HEK293 (cell line): ENCODE measurements around the gene SOX6.

Experiments
- YY1 ChIP-seq: fragments of 450-650 bp; formaldehyde crosslinking; IDR thresholded peaks from 2 replicates; pipeline ENCODE4 v1.5.1; 2018; ENCODE audit warnings: missing biosample characterization, missing genetic modification characterization
- ZNF324 ChIP-seq: fragments of 450-650 bp; formaldehyde crosslinking; IDR thresholded peaks from 2 replicates; pipeline ENCODE4 v1.5.1; 2016; ENCODE audit warnings: missing biosample characterization, missing genetic modification characterization
- ZNF521 ChIP-seq: fragments of 450-650 bp; formaldehyde crosslinking; IDR thresholded peaks from 2 replicates; pipeline ENCODE4 v1.5.1; 2017; ENCODE audit warnings: missing biosample characterization, mild to moderate bottlenecking, missing genetic modification characterization

DNA sequence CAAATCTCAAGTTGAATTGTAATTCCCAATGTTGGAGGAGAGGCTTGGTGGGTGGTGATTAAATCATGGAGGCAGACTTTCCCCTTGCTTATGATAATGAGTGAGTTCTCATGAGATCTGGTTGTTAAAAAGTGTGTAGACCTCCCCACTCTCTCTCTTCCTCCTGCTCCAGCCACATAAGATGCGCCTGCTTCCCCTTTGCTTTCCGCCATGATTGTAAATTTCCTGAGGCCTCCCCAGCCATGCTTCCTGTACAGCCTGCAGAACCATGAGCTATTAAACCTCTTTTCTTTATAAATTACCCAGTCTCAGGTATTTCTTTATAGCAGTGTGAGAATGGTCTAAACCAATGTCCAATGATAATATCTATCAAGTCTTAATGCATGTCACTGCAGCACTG is 34.2 kb downstream of the SOX6 start:
- no peak for TF ChIP-seq YY1
- no peak for TF ChIP-seq ZNF324 (tag by site-specific recombination)
- no peak for TF ChIP-seq ZNF521 (tag by site-specific recombination)
